H9 (cell line): Measurements from ENCODE around the gene TTBK1. TPM values are rescaled to one million over a fixed set of nuclear protein-coding genes. Genes with fewer than 3 reads are reported as not detected.

ENCODE experiments used
- DNase-seq: peaks from one replicate; pipeline ENCODE4 v3.0.0-alpha.2; 2017
- H2AFZ ChIP-seq: one replicate; pipeline ENCODE4 v1.6.1; 2013; ENCODE audit warnings: mild to moderate bottlenecking, low read length, control low read depth, moderate library complexity
- H2AK5ac ChIP-seq: 2 replicates; pipeline ENCODE4 v1.6.1; 2013; ENCODE audit warnings: low read length, control low read depth, mixed read lengths; ENCODE audit not compliant: insufficient read length
- H2BK120ac ChIP-seq: one replicate; pipeline ENCODE4 v1.6.1; 2013; ENCODE audit warnings: low read depth, mild to moderate bottlenecking, low read length, control low read depth, inconsistent platforms; ENCODE audit not compliant: poor library complexity, severe bottlenecking
- H2BK12ac ChIP-seq: 2 replicates; pipeline ENCODE4 v1.6.1; 2013; ENCODE audit warnings: low read length, control low read depth, mixed read lengths, low read depth; ENCODE audit not compliant: insufficient read length
- H2BK15ac ChIP-seq: 2 replicates; pipeline ENCODE4 v1.6.1; 2013; ENCODE audit warnings: low read depth, low read length, control low read depth
- H2BK20ac ChIP-seq: one replicate; pipeline ENCODE4 v1.6.1; 2013; ENCODE audit warnings: low read depth, mild to moderate bottlenecking, low read length, control low read depth, inconsistent platforms; ENCODE audit not compliant: poor library complexity, severe bottlenecking
- H2BK5ac ChIP-seq: 2 replicates; pipeline ENCODE4 v1.6.1; 2013; ENCODE audit warnings: low read length, control low read depth, mixed read lengths; ENCODE audit not compliant: insufficient read length
- H3K14ac ChIP-seq: 2 replicates; pipeline ENCODE4 v1.6.1; 2013; ENCODE audit warnings: low read length, control low read depth; ENCODE audit not compliant: insufficient read depth
- H3K18ac ChIP-seq: 2 replicates; pipeline ENCODE4 v1.6.1; 2013; ENCODE audit warnings: low read depth, mild to moderate bottlenecking, mixed read lengths, low read length, control low read depth; ENCODE audit not compliant: insufficient read length
- H3K23ac ChIP-seq: 2 replicates; pipeline ENCODE4 v1.6.1; 2013; ENCODE audit warnings: low read length, control low read depth, mixed read lengths, low read depth; ENCODE audit not compliant: insufficient read length
- H3K23me2 ChIP-seq: 2 replicates; pipeline ENCODE4 v1.6.1; 2013; ENCODE audit warnings: low read depth, mild to moderate bottlenecking, mixed read lengths, low read length, control low read depth; ENCODE audit not compliant: insufficient read length, poor library complexity, severe bottlenecking
- H3K27ac ChIP-seq: 2 replicates; pipeline ENCODE4 v1.5.1; 2013; ENCODE audit warnings: low read length, control low read depth, mixed read lengths, low read depth; ENCODE audit not compliant: insufficient read length
- H3K27me3 ChIP-seq: 2 replicates; pipeline ENCODE4 v1.6.1; 2013; ENCODE audit warnings: low read length, control low read depth, inconsistent platforms; ENCODE audit not compliant: insufficient read depth
- H3K4ac ChIP-seq: 2 replicates; pipeline ENCODE4 v1.6.1; 2013; ENCODE audit warnings: low read depth, mild to moderate bottlenecking, control low read depth, inconsistent platforms, low read length, moderate library complexity
- H3K4me1 ChIP-seq: 2 replicates; pipeline ENCODE4 v1.6.1; 2013; ENCODE audit warnings: low read length, control low read depth, inconsistent platforms; ENCODE audit not compliant: insufficient read depth
- H3K4me2 ChIP-seq: 2 replicates; pipeline ENCODE4 v1.6.1; 2013; ENCODE audit warnings: low read length, control low read depth, mixed read lengths; ENCODE audit not compliant: insufficient read length, insufficient read depth
- H3K56ac ChIP-seq: 2 replicates; pipeline ENCODE4 v1.6.1; 2013; ENCODE audit warnings: low read depth, mild to moderate bottlenecking, mixed read lengths, low read length, control low read depth; ENCODE audit not compliant: insufficient read length
- H3K79me1 ChIP-seq: 2 replicates; pipeline ENCODE4 v1.6.1; 2013; ENCODE audit warnings: low read depth, mild to moderate bottlenecking, moderate library complexity, low read length, control low read depth, inconsistent platforms; ENCODE audit not compliant: insufficient read depth, poor library complexity, severe bottlenecking
- H3K79me2 ChIP-seq: 2 replicates; pipeline ENCODE4 v1.6.1; 2013; ENCODE audit warnings: low read length, control low read depth, inconsistent platforms; ENCODE audit not compliant: insufficient read depth
- H3K9ac ChIP-seq: 2 replicates; pipeline ENCODE4 v1.6.1; 2013; ENCODE audit warnings: low read length, control low read depth, mixed read lengths; ENCODE audit not compliant: insufficient read length; ENCODE audit errors: extremely low read depth
- H3K9me3 ChIP-seq: one replicate; pipeline ENCODE4 v1.6.1; 2013; ENCODE audit warnings: low read depth, low read length, inconsistent platforms; ENCODE audit not compliant: control insufficient read depth
- H3T11ph ChIP-seq: one replicate; pipeline ENCODE4 v1.6.1; 2013; ENCODE audit warnings: mild to moderate bottlenecking, low read length, control low read depth, inconsistent platforms
- H4K20me1 ChIP-seq: one replicate; pipeline ENCODE4 v1.6.1; 2013; ENCODE audit not compliant: control insufficient read depth, insufficient read length, insufficient read depth
- H4K5ac ChIP-seq: 2 replicates; pipeline ENCODE4 v1.6.1; 2013; ENCODE audit warnings: low read depth, mild to moderate bottlenecking, mixed read lengths, low read length, control low read depth; ENCODE audit not compliant: insufficient read length
- H4K8ac ChIP-seq: replicated peaks from 2 replicates; pipeline ENCODE4 v1.6.1; 2013; ENCODE audit warnings: low read length, control low read depth, mixed read lengths, low read depth; ENCODE audit not compliant: insufficient read length
- H4K91ac ChIP-seq: 2 replicates; pipeline ENCODE4 v1.6.1; 2013; ENCODE audit warnings: low read depth, mild to moderate bottlenecking, moderate library complexity, mixed read lengths, low read length, control low read depth; ENCODE audit not compliant: insufficient read length
- H3K27ac Mint-ChIP-seq, 3 experiments: 2 replicates in 2 of 3; 3 replicates in 1 of 3; pipeline ENCODE4 v1.8.0; 2020 to 2021; ENCODE audit warnings: mixed read lengths in 3 of 3, mild to moderate bottlenecking in 1 of 3, moderate library complexity in 1 of 3
- H3K27me3 Mint-ChIP-seq: 2 replicates; pipeline ENCODE4 v1.8.0; 2021; ENCODE audit warnings: low read depth, mild to moderate bottlenecking, moderate library complexity, mixed read lengths
- H3K36me3 Mint-ChIP-seq, 3 experiments: 2 replicates in 2 of 3; 3 replicates in 1 of 3; pipeline ENCODE4 v1.8.0; 2020 to 2021; ENCODE audit warnings: low read depth in 3 of 3, mixed read lengths in 3 of 3; ENCODE audit not compliant: insufficient read depth in 1 of 3
- H3K4me1 Mint-ChIP-seq, 2 experiments: 2 replicates each; pipeline ENCODE4 v1.8.0; 2020; ENCODE audit warnings: mixed read lengths in 2 of 2
- H3K4me3 Mint-ChIP-seq, 2 experiments: 2 replicates in 1 of 2; 3 replicates in 1 of 2; pipeline ENCODE4 v1.8.0; 2020 to 2021; ENCODE audit warnings: mild to moderate bottlenecking in 2 of 2, mixed read lengths in 2 of 2, moderate library complexity in 1 of 2
- H3K9me3 Mint-ChIP-seq, 2 experiments: 2 replicates in 1 of 2; 3 replicates in 1 of 2; pipeline ENCODE4 v1.8.0; 2020; ENCODE audit warnings: mild to moderate bottlenecking in 2 of 2, mixed read lengths in 2 of 2, moderate library complexity in 1 of 2
- WGBS: extraction: QIAGEN DNeasy Blood & Tissue Kit; methylation state at CpG from one replicate; pipeline ENCODE4 v1.1.7; 2013; ENCODE audit warnings: missing lambda C conversion rate, low lambda C conversion rate, mixed read lengths; ENCODE audit not compliant: insufficient read length; ENCODE audit errors: extremely low coverage; 5-methylcytosine and 5-hydroxymethylcytosine counted together
- total RNA-seq: library from RNA; stranded (reverse); gene quantifications from 2 replicates; pipeline ENCODE4 v1.2.1, GENCODE V29; 2021
- TF ChIP-seq, protein P1 (sequence below): fragments of 200-600 bp; sonication (generic); conservative IDR thresholded peaks from 3 replicates; pipeline ENCODE4 v1.8.0; 2021; ENCODE audit warnings: antibody characterized with exemption, mild to moderate bottlenecking

Gene TTBK1
- total RNA-seq, 1 experiment from 2014 or later: 1.6 TPM

DNA sequence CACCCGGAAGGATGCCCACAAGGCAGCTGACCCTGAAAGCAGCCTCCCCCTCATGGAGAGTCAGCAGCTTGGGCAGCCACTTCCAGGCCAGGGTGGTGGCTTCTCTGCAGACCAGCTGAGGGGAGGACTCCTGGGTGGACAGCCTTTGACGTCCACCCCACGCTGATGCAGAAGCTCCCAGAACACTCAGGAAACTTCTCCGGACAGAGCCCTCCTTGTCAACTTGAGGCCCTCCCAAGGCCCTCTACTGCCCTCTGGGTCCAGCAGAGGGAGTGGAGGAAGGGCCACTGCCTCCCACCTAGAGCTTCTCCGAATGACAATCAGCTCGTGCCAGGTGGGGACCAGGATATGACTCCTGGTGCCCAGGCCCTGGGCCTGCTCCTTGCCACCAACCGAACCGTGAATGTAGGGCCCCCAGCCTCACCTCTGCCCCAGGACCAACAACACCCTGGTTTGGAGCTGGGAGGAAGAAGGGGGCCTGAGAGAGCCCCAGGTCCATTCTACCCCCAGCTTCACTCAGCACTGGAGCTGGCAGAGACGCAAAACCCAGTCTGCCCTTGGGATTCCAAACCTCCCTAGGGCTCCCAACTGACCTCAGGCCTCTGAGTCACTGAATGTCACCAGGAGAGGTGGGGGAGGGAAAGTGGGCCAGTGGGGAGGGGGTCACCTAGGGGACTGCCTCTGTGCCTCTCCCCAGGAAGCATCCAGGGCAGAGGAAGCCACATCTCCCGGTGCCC is 43.9 kb downstream of the TTBK1 start:
- Histone ChIP-seq H3K56ac (no peak overlapping the region), H4K91ac (no peak overlapping the region), H4K5ac (no peak overlapping the region), H3K27me3 (no peaks in the 10 kb centered on the region), H3K27ac (no peak overlapping the region), H3K79me2 (no peaks in the 10 kb centered on the region), H3K4me1 (no peaks in the 10 kb centered on the region), H2AFZ (no peak overlapping the region), H2BK12ac (no peak overlapping the region), H3K9me3 (no peaks in the 10 kb centered on the region), H2AK5ac (no peak overlapping the region), H2BK20ac (no peak overlapping the region), H3K23me2 (no peaks in the 10 kb centered on the region), H3K4ac (no peak overlapping the region), H2BK5ac (no peak overlapping the region), H3K9ac (no peak overlapping the region), H3T11ph (no peak overlapping the region), H3K14ac (no peak overlapping the region), H2BK120ac (no peak overlapping the region), H3K4me2 (no peak overlapping the region), H3K79me1 (no peaks in the 10 kb centered on the region), H2BK15ac (no peak overlapping the region), H3K18ac (no peak overlapping the region), H4K20me1 (no peaks in the 10 kb centered on the region), H4K8ac (no peak overlapping the region), H3K23ac (no peak overlapping the region)
- Mint-ChIP-seq H3K27ac (peak overlapping the region in 1 of 3 experiments; percentile 86; a peak in 2 of 7 replicates), H3K36me3 (no peaks in the 10 kb centered on the region), H3K4me3 (no peak overlapping the region; a peak in 1 of 5 replicates), H3K4me1 (peaks cover 10 to 23% of the 10 kb centered on the region in 2 experiments), H3K9me3 (no peaks in the 10 kb centered on the region), H3K27me3 (peaks cover 3% of the 10 kb centered on the region)
- no CpG with 5 or more reads among the region's 10 CpGs for WGBS
- TF ChIP-seq, protein P1, sequence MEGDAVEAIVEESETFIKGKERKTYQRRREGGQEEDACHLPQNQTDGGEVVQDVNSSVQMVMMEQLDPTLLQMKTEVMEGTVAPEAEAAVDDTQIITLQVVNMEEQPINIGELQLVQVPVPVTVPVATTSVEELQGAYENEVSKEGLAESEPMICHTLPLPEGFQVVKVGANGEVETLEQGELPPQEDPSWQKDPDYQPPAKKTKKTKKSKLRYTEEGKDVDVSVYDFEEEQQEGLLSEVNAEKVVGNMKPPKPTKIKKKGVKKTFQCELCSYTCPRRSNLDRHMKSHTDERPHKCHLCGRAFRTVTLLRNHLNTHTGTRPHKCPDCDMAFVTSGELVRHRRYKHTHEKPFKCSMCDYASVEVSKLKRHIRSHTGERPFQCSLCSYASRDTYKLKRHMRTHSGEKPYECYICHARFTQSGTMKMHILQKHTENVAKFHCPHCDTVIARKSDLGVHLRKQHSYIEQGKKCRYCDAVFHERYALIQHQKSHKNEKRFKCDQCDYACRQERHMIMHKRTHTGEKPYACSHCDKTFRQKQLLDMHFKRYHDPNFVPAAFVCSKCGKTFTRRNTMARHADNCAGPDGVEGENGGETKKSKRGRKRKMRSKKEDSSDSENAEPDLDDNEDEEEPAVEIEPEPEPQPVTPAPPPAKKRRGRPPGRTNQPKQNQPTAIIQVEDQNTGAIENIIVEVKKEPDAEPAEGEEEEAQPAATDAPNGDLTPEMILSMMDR: peak; percentile 60
- peak; percentile 74 for DNase-seq
